GM23338 (cell line): ENCODE results near the gene GRID2.

ENCODE experiments used
- CREB1 ChIP-seq: fragments of 250-450 bp; sonication (Bioruptor Pico); IDR thresholded peaks from 2 replicates; pipeline ENCODE4 v1.5.0; 2020; ENCODE audit warnings: low read depth, mild to moderate bottlenecking, moderate library complexity
- EZH2 ChIP-seq: fragments of 200-600 bp; sonication (generic); IDR thresholded peaks from one replicate; pipeline ENCODE4 v1.8.0; 2017; ENCODE audit warnings: antibody characterized with exemption, mild to moderate bottlenecking, low read depth; ENCODE audit not compliant: unreplicated experiment
- EZH2phosphoT487 ChIP-seq: fragments of 200-600 bp; sonication (generic); IDR thresholded peaks from one replicate; pipeline ENCODE4 v1.8.1; 2018; ENCODE audit warnings: antibody characterized with exemption; ENCODE audit not compliant: unreplicated experiment
- JUNB ChIP-seq: IDR thresholded peaks from one replicate; pipeline ENCODE4 v1.6.1; 2016; ENCODE audit warnings: antibody characterized with exemption; ENCODE audit not compliant: unreplicated experiment
- NANOG ChIP-seq: IDR thresholded peaks from 2 replicates; pipeline ENCODE4 v1.6.1; 2016; ENCODE audit warnings: antibody characterized with exemption, borderline replicate concordance
- POLR2AphosphoS5 ChIP-seq: IDR thresholded peaks from 2 replicates; pipeline ENCODE4 v1.6.1; 2016; ENCODE audit warnings: antibody characterized with exemption, low read depth
- STAT1 ChIP-seq: IDR thresholded peaks from one replicate; pipeline ENCODE4 v1.6.1; 2016; ENCODE audit warnings: antibody characterized with exemption; ENCODE audit not compliant: unreplicated experiment
- ZNF114 ChIP-seq: fragments of 250-450 bp; sonication (Bioruptor Pico); IDR thresholded peaks from 2 replicates; pipeline ENCODE4 v1.5.0; 2020; ENCODE audit warnings: mild to moderate bottlenecking, moderate library complexity
- ZNF331 ChIP-seq: fragments of 250-450 bp; sonication (Bioruptor Pico); IDR thresholded peaks from 2 replicates; pipeline ENCODE4 v1.5.0; 2020; ENCODE audit warnings: low read depth, mild to moderate bottlenecking, moderate library complexity
- TF ChIP-seq, protein P1 (sequence below), 2 experiments: fragments of 200-600 bp in 1 of 2; sonication (generic) in 1 of 2; conservative IDR thresholded peaks; 2 replicates each; pipeline versions ENCODE4 v1.5.1 to v1.6.1; 2016 to 2017; ENCODE audit warnings: antibody characterized with exemption in 2 of 2, low read depth in 2 of 2, mild to moderate bottlenecking in 2 of 2, moderate library complexity in 1 of 2
- TF ChIP-seq, protein P2 (sequence below): IDR thresholded peaks from 2 replicates; pipeline ENCODE4 v1.6.1; 2016; ENCODE audit warnings: antibody characterized with exemption
- TF ChIP-seq, protein P3 (sequence below): IDR thresholded peaks from one replicate; pipeline ENCODE4 v1.6.1; 2018; ENCODE audit warnings: antibody characterized with exemption; ENCODE audit not compliant: unreplicated experiment

DNA sequence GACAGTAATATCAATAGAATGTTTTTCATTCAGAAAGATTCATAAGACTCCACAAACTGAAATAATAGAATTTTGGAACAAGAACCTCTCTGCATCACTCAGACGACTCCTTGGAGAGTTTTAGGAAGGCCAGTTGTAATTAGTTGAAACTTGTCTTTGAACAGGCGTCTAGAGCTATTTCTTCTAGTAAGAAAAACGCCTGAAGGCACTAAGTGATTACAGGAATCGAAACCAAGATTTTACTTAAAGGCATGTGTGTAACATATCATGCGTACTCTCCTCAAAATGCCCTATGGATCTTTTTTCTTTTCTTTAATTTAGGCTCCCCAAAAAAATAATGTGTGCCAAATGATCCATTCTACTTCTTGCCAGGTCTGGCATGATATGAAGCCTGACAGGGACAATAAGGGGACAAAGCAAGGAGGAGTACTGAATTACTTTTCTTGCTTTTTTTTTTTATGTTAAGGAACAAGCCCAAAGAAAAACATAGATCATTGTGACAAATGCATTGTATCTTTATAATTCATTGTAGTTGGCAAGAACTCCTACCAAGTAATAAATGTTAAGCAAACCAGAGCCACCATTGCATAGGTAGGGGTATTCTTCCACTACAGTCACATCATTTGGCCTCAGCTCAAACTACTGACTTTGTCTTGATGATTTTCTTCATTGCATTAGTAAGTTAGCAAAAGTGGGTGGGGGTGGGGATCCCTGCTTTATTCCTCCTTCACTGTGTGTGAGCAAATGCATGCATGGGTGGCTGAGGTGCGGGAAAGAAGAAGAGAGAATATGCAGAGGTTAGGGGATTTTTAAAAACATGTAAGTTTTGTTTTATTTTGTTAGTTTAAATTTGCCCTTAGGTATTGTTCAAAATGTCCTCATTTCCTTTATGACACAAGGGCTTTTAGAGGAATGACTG lies 1444.9 kb downstream of the GRID2 start:
- TF ChIP-seq, protein P1, sequence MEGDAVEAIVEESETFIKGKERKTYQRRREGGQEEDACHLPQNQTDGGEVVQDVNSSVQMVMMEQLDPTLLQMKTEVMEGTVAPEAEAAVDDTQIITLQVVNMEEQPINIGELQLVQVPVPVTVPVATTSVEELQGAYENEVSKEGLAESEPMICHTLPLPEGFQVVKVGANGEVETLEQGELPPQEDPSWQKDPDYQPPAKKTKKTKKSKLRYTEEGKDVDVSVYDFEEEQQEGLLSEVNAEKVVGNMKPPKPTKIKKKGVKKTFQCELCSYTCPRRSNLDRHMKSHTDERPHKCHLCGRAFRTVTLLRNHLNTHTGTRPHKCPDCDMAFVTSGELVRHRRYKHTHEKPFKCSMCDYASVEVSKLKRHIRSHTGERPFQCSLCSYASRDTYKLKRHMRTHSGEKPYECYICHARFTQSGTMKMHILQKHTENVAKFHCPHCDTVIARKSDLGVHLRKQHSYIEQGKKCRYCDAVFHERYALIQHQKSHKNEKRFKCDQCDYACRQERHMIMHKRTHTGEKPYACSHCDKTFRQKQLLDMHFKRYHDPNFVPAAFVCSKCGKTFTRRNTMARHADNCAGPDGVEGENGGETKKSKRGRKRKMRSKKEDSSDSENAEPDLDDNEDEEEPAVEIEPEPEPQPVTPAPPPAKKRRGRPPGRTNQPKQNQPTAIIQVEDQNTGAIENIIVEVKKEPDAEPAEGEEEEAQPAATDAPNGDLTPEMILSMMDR (conservative IDR thresholded peaks at IDR 0.05; ENCODE audit: low read depth in 2 of 2): no peak
- no peak for TF ChIP-seq POLR2AphosphoS5
- no peak for TF ChIP-seq EZH2
- no peak for TF ChIP-seq JUNB
- no peak for TF ChIP-seq CREB1 (CRISPR knock-in tag)
- TF ChIP-seq, protein P2, sequence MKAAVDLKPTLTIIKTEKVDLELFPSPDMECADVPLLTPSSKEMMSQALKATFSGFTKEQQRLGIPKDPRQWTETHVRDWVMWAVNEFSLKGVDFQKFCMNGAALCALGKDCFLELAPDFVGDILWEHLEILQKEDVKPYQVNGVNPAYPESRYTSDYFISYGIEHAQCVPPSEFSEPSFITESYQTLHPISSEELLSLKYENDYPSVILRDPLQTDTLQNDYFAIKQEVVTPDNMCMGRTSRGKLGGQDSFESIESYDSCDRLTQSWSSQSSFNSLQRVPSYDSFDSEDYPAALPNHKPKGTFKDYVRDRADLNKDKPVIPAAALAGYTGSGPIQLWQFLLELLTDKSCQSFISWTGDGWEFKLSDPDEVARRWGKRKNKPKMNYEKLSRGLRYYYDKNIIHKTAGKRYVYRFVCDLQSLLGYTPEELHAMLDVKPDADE: no peak
- no peak for TF ChIP-seq EZH2phosphoT487
- TF ChIP-seq, protein P3, sequence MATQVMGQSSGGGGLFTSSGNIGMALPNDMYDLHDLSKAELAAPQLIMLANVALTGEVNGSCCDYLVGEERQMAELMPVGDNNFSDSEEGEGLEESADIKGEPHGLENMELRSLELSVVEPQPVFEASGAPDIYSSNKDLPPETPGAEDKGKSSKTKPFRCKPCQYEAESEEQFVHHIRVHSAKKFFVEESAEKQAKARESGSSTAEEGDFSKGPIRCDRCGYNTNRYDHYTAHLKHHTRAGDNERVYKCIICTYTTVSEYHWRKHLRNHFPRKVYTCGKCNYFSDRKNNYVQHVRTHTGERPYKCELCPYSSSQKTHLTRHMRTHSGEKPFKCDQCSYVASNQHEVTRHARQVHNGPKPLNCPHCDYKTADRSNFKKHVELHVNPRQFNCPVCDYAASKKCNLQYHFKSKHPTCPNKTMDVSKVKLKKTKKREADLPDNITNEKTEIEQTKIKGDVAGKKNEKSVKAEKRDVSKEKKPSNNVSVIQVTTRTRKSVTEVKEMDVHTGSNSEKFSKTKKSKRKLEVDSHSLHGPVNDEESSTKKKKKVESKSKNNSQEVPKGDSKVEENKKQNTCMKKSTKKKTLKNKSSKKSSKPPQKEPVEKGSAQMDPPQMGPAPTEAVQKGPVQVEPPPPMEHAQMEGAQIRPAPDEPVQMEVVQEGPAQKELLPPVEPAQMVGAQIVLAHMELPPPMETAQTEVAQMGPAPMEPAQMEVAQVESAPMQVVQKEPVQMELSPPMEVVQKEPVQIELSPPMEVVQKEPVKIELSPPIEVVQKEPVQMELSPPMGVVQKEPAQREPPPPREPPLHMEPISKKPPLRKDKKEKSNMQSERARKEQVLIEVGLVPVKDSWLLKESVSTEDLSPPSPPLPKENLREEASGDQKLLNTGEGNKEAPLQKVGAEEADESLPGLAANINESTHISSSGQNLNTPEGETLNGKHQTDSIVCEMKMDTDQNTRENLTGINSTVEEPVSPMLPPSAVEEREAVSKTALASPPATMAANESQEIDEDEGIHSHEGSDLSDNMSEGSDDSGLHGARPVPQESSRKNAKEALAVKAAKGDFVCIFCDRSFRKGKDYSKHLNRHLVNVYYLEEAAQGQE: no peak
- no peak for TF ChIP-seq ZNF114 (CRISPR knock-in tag)
- TF ChIP-seq STAT1: no peak
- no peak for TF ChIP-seq NANOG
- TF ChIP-seq ZNF331: no peak
